PC-3 (cell line): ENCODE data around the gene PRPS1. TPM values are rescaled to one million over a fixed set of nuclear protein-coding genes. Genes with fewer than 3 reads are reported as not detected.
A peak's percentile ranks its signal among the peaks of the same experiment; 100 is the strongest.

ENCODE experiments used
- ATAC-seq: fragments of 200-7000 bp; cut with Tn5 transposase; 2 replicates; pipeline ENCODE4 v1.9.1; 2020; ENCODE audit warnings: mild to moderate bottlenecking, moderate library complexity
- BruUV-seq: library from RNA; stranded (reverse); fragments of 400-500 nt; replicated peaks from 2 replicates; lab custom pipeline; 2021; lab: Mats Ljungman, UMichigan
- CTCF ChIA-PET: fragments of 300-600 bp; sonication (Branson Sonifier 250); formaldehyde crosslinking; loops from one replicate; lab custom pipeline; 2022; ENCODE audit warnings: antibody characterized with exemption; lab: Charles Lee
- POLR2A ChIA-PET: fragments of 300-600 bp; sonication (Branson Sonifier 250); formaldehyde crosslinking; loops from one replicate; lab custom pipeline; 2022; ENCODE audit warnings: antibody characterized with exemption; ENCODE audit not compliant: unreplicated experiment; lab: Charles Lee
- DNase-seq: peaks from one replicate; pipeline ENCODE4 v3.0.0-alpha.2; 2015
- H2AFZ ChIP-seq: fragments of 300-600 bp; sonication (generic); 2 replicates; pipeline ENCODE4 v1.6.0; 2016; ENCODE audit warnings: antibody characterized with exemption, low read length
- H3F3A ChIP-seq: fragments of 300-600 bp; sonication (generic); one replicate; pipeline ENCODE4 v1.6.0; 2017; ENCODE audit warnings: antibody characterized with exemption, low read length, control low read depth, mild to moderate bottlenecking; ENCODE audit not compliant: unreplicated experiment
- H3K27ac ChIP-seq: fragments of 300-600 bp; sonication (generic); 2 replicates; pipeline ENCODE4 v1.5.1; 2016; ENCODE audit warnings: mild to moderate bottlenecking, low read length
- H3K27me3 ChIP-seq: fragments of 300-600 bp; sonication (generic); 2 replicates; pipeline ENCODE4 v1.6.1; 2016; ENCODE audit warnings: low read length, mixed read lengths
- H3K36me3 ChIP-seq: fragments of 300-600 bp; sonication (generic); 2 replicates; pipeline ENCODE4 v1.6.1; 2016; ENCODE audit warnings: low read depth, mixed run types, low read length, mixed read lengths
- H3K4me1 ChIP-seq: fragments of 300-600 bp; sonication (generic); 2 replicates; pipeline ENCODE4 v1.5.1; 2016; ENCODE audit warnings: low read length; ENCODE audit not compliant: insufficient read depth
- H3K4me2 ChIP-seq: fragments of 300-600 bp; sonication (generic); 2 replicates; pipeline ENCODE4 v1.6.0; 2016; ENCODE audit warnings: low read length
- H3K4me3 ChIP-seq: fragments of 300-600 bp; sonication (generic); 2 replicates; pipeline ENCODE4 v1.5.1; 2016; ENCODE audit warnings: mild to moderate bottlenecking, low read length, mixed read lengths
- H3K79me2 ChIP-seq: fragments of 300-600 bp; sonication (generic); 2 replicates; pipeline ENCODE4 v1.6.1; 2017; ENCODE audit warnings: low read length, mixed read lengths
- H3K9ac ChIP-seq: fragments of 300-600 bp; sonication (generic); 2 replicates; pipeline ENCODE4 v1.6.0; 2016; ENCODE audit warnings: mild to moderate bottlenecking, low read length
- H3K9me2 ChIP-seq: fragments of 300-600 bp; sonication (generic); replicated peaks from 2 replicates; pipeline ENCODE4 v1.6.1; 2016; ENCODE audit warnings: mixed run types, low read length, mixed read lengths
- H3K9me3 ChIP-seq: fragments of 300-600 bp; sonication (generic); 2 replicates; pipeline ENCODE4 v1.6.1; 2016; ENCODE audit warnings: low read length, mixed read lengths
- H4K20me1 ChIP-seq: fragments of 300-600 bp; sonication (generic); 2 replicates; pipeline ENCODE4 v1.6.1; 2016; ENCODE audit warnings: low read length, mixed read lengths
- CTCF ChIP-seq: fragments of 300-600 bp; sonication (generic); conservative IDR thresholded peaks from 2 replicates; pipeline ENCODE4 v1.5.1; 2017; ENCODE audit warnings: antibody characterized with exemption, low read depth, mild to moderate bottlenecking, low read length
- EZH2 ChIP-seq: fragments of 300-600 bp; sonication (generic); IDR thresholded peaks from one replicate; pipeline ENCODE4 v1.6.1; 2017; ENCODE audit warnings: antibody characterized with exemption, mild to moderate bottlenecking, low read length; ENCODE audit not compliant: unreplicated experiment
- EZH2phosphoT487 ChIP-seq: fragments of 300-600 bp; sonication (generic); IDR thresholded peaks from 2 replicates; pipeline ENCODE4 v1.6.1; 2018; ENCODE audit warnings: mild to moderate bottlenecking, antibody characterized with exemption, low read length, borderline replicate concordance
- intact Hi-C: fragments of 100-400 bp; cut with micrococcal nuclease; formaldehyde crosslinking; loops from 2 replicates; pipeline ENCODE4 v1.9.0; 2023
- total RNA-seq: library from RNA; depleted of rRNA; stranded (reverse); fragments of >200 nt; gene quantifications from 2 replicates; pipeline ENCODE4 v1.2.3, GENCODE V29; 2014

PRPS1 gene
- total RNA-seq, 1 experiment from 2014 or later, result 57.0 TPM

- Histone ChIP-seq H3K79me2 (no peaks in the 10 kb centered on the region), H3K36me3 (peaks cover under 1% of the 10 kb centered on the region; the same call in 1 of the 2 replicates), H3K9me2 (no peaks in the 10 kb centered on the region), H3K27ac (peak overlapping the region; percentile 89), H3F3A (peaks cover 4% of the 10 kb centered on the region), H3K9ac (peak overlapping the region; percentile 57), H3K4me3 (peak overlapping the region; percentile 34), H3K4me1 (peaks cover 19% of the 10 kb centered on the region), H2AFZ (peak overlapping the region; percentile 55), H3K4me2 (peak overlapping the region; percentile 82), H3K9me3 (no peaks in the 10 kb centered on the region), H3K27me3 (no peaks in the 10 kb centered on the region), H4K20me1 (no peaks in the 10 kb centered on the region)
- POLR2A ChIA-PET, result interaction anchor here (0.5 to 0.7 kb wide), 6 partner anchors 20 to 137 kb away, joined by 3 to 8 read pairs (median 5); no protein-coding TSS in a partner anchor
- intact Hi-C loops, result loop anchor here (5.0 to 10.0 kb wide), 2 partner anchors 120 to 417 kb away; no protein-coding TSS in a partner anchor
- DNase-seq (peak; percentile 86), ATAC-seq (peak; percentile 84)
- TF ChIP-seq EZH2 (no peak), CTCF (peak; percentile 88)
- CTCF ChIA-PET, result interaction anchor here (0.6 to 1.3 kb wide), 5 partner anchors 19 to 123 kb away, joined by 3 to 14 read pairs (median 6); partner anchors contain the start of gene NCBP2L
- no TSS peak for BruUV-seq
These were observed 26.8 kb downstream of the PRPS1 start for GRCh38 chrX:107654872-107655761.

GRCh38 chrX:107656978-107657377, 28.7 kb downstream of the PRPS1 start:
- Histone ChIP-seq H3F3A (peaks cover 4% of the 10 kb centered on the region), H3K9me3 (no peaks in the 10 kb centered on the region), H3K4me1 (peaks cover 19% of the 10 kb centered on the region), H2AFZ (no peak overlapping the region), H3K9me2 (no peaks in the 10 kb centered on the region), H3K79me2 (no peaks in the 10 kb centered on the region), H3K27me3 (no peaks in the 10 kb centered on the region), H3K36me3 (no peaks in the 10 kb centered on the region), H3K27ac (no peak overlapping the region), H3K4me2 (no peak overlapping the region), H3K9ac (no peak overlapping the region), H3K4me3 (no peak overlapping the region), H4K20me1 (no peaks in the 10 kb centered on the region)
- TF ChIP-seq EZH2phosphoT487 (no peak), EZH2 (no peak), CTCF (no peak)
- BruUV-seq, result no TSS peak
- intact Hi-C loops, result loop anchor here (5.0 to 10.0 kb wide), 2 partner anchors 122 to 415 kb away; no protein-coding TSS in a partner anchor
- POLR2A ChIA-PET, result no interaction called here
- ATAC-seq (no peak), DNase-seq (no peak)
- CTCF ChIA-PET, result no interaction called here
